ENCODE data around the gene DUS3L.

Gene DUS3L

DNA sequence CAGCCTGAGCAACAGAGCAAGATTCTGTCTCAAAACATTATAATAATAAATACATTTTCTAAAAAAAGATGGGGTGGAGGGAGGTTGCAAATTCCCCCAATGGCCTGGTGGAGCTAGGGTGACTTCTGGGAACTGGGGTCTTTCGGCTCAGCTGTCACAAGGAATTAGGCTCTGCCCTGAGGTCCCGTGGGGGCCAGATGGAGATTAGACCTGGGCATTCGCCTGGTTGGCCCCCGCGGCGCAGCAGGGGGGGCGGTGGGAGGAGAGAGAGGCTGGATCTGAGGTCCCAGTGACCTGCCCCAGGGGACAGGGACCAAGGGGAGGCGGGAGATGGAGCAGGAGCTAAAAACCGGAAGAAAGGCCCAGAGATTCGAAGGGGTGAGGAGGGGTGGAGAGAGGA lies 33.8 kb upstream of the DUS3L start:
- Histone ChIP-seq H3K27ac (no peak overlapping the region), H3K4me2 (no peak overlapping the region), H4K20me1 (peaks cover 0 to 2% (median 0%) of the 10 kb centered on the region in 11 experiments; a peak in 4 of 22 replicates), H3K27me3 (0 out of 22 replicates have a peak, but pooled peaks cover 0 to 8% (median 0%) of the 10 kb centered on the region in 11 experiments), H3K9ac (no peak overlapping the region), H3K36me3 (no peaks in the 10 kb centered on the region), H3K9me3 (replicated peaks in 1 of 11) (no peaks in the 10 kb centered on the region), H3K4me1 (peaks cover 24 to 33% (median 29%) of the 10 kb centered on the region in 10 experiments), H3K4me3 (no peak overlapping the region)
- TF ChIP-seq Cebpa-rat (IDR thresholded peaks at IDR 0.05): no peak

DNA sequence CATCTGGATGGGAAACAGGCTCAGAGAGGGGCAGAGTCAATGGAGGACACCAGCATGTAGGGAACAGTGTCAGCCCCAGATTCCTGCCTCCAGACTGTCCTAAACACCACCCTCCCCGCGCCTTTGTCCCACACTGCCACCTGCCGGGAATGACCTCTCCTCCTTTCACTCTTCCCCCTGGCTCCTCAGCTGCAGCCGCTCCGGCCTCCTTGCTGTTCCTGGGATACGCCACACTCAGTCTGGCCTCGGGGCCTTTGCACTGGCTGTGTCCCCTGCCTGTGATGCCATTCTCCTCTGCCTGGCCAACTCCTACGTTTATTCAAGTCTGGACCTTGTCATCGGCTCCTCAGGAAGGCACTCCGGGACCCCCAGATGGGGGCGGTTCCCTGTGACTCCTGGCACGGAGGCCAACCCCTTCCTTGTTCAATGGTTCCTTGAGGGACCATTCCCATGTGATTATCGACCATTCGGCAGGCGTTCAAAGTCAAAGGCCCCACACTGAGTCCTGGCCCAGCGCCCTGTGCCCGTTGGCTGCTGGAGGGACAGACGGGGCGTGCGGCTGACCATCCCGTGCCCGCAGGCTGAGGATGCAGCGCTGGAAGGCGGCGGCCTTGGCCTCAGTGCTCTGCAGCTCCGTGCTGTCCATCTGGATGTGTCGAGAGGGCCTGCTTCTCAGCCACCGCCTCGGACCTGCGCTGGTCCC lies 32.8 kb upstream of the DUS3L start:
- TF ChIP-seq Cebpa-rat (IDR thresholded peaks at IDR 0.05): no peak
- Histone ChIP-seq H3K36me3 (no peaks in the 10 kb centered on the region), H3K9ac (no peak overlapping the region), H3K4me3 (no peak overlapping the region), H3K27me3 (no peaks in the 10 kb centered on the region), H3K4me1 (peaks cover 13 to 23% (median 19%) of the 10 kb centered on the region in 10 experiments), H3K4me2 (no peak overlapping the region), H3K9me3 (replicated peaks in 1 of 11) (no peaks in the 10 kb centered on the region), H3K27ac (no peak overlapping the region), H4K20me1 (no peaks in the 10 kb centered on the region)

- Histone ChIP-seq H3K9me3 (replicated peaks in 1 of 11) (no peaks in the 10 kb centered on the region), H3K4me3 (no peak overlapping the region), H3K27ac (no peak overlapping the region), H3K4me2 (no peak overlapping the region), H3K27me3 (no peaks in the 10 kb centered on the region), H3K4me1 (peaks cover 8 to 23% (median 15%) of the 10 kb centered on the region in 10 experiments), H4K20me1 (no peaks in the 10 kb centered on the region), H3K36me3 (no peaks in the 10 kb centered on the region), H3K9ac (no peak overlapping the region)
- no peak for TF ChIP-seq Cebpa-rat (IDR thresholded peaks at IDR 0.05)
Observed at GRCh38 chr19:5822181-5822844, 31.4 kb upstream of the DUS3L start.

DNA sequence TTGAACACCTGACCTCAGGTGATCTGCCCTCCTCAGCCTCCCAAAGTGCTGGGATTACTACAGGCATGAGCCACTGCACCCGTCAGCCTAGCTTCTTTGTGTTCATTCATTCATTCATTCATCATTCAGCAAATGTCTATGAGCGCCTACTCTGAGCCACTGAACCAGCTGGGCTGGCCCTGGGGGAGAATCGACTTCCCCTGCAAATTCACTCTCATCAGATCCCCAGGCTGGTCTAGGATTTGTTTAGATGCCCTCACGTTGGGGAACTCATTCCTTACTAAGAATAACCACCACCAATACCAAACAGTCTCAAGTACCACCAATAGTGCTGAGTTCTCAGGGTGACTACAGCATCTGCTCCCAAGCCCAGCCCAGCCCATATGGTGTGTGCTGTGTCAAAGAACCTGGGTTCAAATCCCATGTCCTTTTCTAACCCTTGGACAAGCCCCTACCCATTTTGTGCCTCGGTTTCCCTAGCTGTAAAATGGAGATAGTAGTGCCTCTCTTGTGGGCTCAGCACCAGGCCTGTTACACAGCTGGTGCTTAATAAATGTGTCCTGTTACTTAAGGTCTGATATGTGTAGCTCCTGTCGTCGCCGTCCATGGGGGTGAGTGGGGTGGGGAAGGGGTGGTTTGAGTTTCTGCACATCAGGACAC lies 30.7 kb upstream of the DUS3L start:
- H3K9ac ChIP-seq: no peak overlapping the region
- no peaks in the 10 kb centered on the region for H3K27me3 ChIP-seq
- H3K4me1 ChIP-seq: peaks cover 2 to 16% (median 9%) of the 10 kb centered on the region in 10 experiments; a peak in 19 of 20 replicates
- H4K20me1 ChIP-seq: no peaks in the 10 kb centered on the region
- H3K9me3 ChIP-seq (replicated peaks in 1 of 11): no peaks in the 10 kb centered on the region
- TF ChIP-seq Cebpa-rat (IDR thresholded peaks at IDR 0.05): no peak
- no peaks in the 10 kb centered on the region for H3K36me3 ChIP-seq
- no peak overlapping the region for H3K4me2 ChIP-seq
- no peak overlapping the region for H3K27ac ChIP-seq
- no peak overlapping the region for H3K4me3 ChIP-seq

GRCh38 chr19:5820785-5821184 lies 29.8 kb upstream of the DUS3L start:
- Histone ChIP-seq H3K36me3 (no peaks in the 10 kb centered on the region), H3K4me3 (no peak overlapping the region), H3K27ac (no peak overlapping the region), H3K9ac (no peak overlapping the region), H4K20me1 (no peaks in the 10 kb centered on the region), H3K9me3 (replicated peaks in 1 of 11) (no peaks in the 10 kb centered on the region), H3K27me3 (no peaks in the 10 kb centered on the region), H3K4me1 (peaks cover 0 to 8% (median 3%) of the 10 kb centered on the region in 10 experiments; a peak in 5 of 20 replicates), H3K4me2 (no peak overlapping the region)
- no peak for TF ChIP-seq Cebpa-rat (IDR thresholded peaks at IDR 0.05)

DNA sequence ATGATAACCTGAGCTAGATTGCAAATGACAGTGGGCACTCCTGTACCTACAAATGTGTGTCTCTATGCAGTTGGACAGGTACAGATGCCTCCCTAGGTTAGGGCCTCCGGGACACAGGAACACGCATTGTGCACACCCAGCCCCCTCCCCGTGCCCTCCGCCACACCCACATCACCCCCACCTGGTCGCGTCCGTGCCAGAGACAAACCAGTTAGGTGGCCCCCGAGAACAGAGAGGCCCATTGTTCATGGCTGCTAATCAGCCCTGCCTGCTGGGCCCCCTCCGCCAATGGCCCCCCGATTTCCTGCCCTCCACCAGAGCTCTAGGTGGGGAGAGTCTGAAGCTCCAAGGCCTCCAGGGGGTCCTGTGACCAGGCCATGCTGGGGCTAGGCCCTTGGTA lies 27.6 kb upstream of the DUS3L start:
- H3K9ac ChIP-seq: no peak overlapping the region
- H3K27me3 ChIP-seq: no peaks in the 10 kb centered on the region
- no peak for TF ChIP-seq Cebpa-rat (IDR thresholded peaks at IDR 0.05)
- no peaks in the 10 kb centered on the region for H3K36me3 ChIP-seq
- H4K20me1 ChIP-seq: no peaks in the 10 kb centered on the region
- peaks cover 0 to 11% (median 3%) of the 10 kb centered on the region in 10 experiments; a peak in 5 of 20 replicates for H3K4me1 ChIP-seq
- H3K9me3 ChIP-seq (replicated peaks in 1 of 11): no peaks in the 10 kb centered on the region
- H3K27ac ChIP-seq: no peak overlapping the region
- no peak overlapping the region for H3K4me2 ChIP-seq
- H3K4me3 ChIP-seq: no peak overlapping the region

DNA sequence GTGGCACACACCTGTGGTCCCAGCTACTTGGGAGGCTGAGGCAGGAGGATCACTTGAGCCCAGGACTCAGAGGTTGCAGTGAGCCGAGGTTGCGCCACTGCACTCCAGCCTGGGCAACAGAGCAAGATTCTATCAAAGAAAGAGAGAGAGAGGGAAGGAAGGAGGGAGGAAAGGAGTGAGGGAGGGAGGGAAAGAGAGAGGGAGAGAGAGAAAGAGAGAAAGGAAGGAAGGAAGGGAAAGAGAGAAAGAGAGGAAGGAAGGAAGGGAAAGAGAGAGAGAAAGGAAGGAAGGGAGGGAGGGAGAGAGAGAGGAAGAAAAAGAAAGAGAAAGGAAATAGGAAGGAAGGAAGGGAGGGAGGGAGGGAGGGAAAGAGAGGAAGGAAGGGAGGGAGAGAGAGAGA lies 26.3 kb upstream of the DUS3L start:
- peaks cover 0 to 11% (median 3%) of the 10 kb centered on the region in 10 experiments; a peak in 5 of 20 replicates for H3K4me1 ChIP-seq
- TF ChIP-seq Cebpa-rat (IDR thresholded peaks at IDR 0.05): no peak
- H3K9me3 ChIP-seq (replicated peaks in 1 of 11): no peaks in the 10 kb centered on the region
- H4K20me1 ChIP-seq: no peaks in the 10 kb centered on the region
- no peak overlapping the region for H3K27ac ChIP-seq
- no peak overlapping the region for H3K4me2 ChIP-seq
- no peaks in the 10 kb centered on the region for H3K36me3 ChIP-seq
- H3K9ac ChIP-seq: no peak overlapping the region
- H3K4me3 ChIP-seq: no peak overlapping the region
- H3K27me3 ChIP-seq: no peaks in the 10 kb centered on the region

GRCh38 chr19:5814852-5815246 lies 23.9 kb upstream of the DUS3L start:
- Histone ChIP-seq H3K9ac (no peak overlapping the region), H3K27ac (no peak overlapping the region)
- no peak for TF ChIP-seq Cebpa-rat (IDR thresholded peaks at IDR 0.05)

DNA sequence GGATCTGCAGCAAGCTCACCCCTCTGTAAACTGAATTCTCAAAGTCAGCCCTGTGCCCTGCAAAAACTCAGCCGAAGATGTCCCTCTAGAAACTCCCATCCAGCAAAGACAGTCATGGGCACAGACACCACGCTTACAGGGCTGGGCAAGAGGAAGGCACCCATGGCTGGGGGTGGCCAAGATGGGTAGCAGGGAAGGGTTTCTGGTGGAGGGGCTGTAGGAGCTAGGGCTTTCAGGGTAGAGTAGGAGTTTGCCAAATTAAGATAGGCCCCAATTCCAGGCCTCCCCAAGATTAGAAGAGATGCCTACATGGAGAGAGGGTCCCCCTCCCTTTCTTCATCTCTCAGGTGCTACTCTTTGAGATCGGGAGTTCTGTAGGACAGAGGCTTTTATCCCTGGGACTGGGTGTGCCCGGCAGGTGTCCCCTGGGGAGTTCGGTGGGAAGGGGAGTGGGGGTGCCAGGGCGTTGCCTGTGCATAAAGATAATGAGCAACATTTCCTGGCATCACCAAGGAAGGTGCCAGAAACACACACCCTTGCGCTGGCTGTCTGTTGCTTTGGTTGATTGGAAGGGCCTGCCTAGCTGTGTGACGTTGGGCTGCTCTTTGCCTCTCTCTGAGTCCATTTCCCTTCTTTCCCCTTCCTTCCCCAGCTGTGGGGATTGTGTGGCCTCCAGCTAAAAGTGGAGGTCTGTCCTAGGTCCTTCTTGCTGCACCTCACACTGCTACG lies 23.3 kb upstream of the DUS3L start:
- no peak for TF ChIP-seq Cebpa-rat (IDR thresholded peaks at IDR 0.05)
- Histone ChIP-seq H3K36me3 (no peaks in the 10 kb centered on the region), H3K4me2 (no peak overlapping the region), H3K27ac (no peak overlapping the region), H3K4me3 (no peak overlapping the region), H3K27me3 (no peaks in the 10 kb centered on the region), H4K20me1 (no peaks in the 10 kb centered on the region), H3K9me3 (replicated peaks in 1 of 11) (no peaks in the 10 kb centered on the region), H3K4me1 (peaks cover 0 to 13% (median 4%) of the 10 kb centered on the region in 10 experiments; a peak in 10 of 20 replicates), H3K9ac (no peak overlapping the region)

More at GRCh38 chr19:5814852-5815246, 23.9 kb upstream of the DUS3L start:
- Histone ChIP-seq H3K4me1 (peaks cover 0 to 11% (median 3%) of the 10 kb centered on the region in 10 experiments; a peak in 5 of 20 replicates), H3K36me3 (no peaks in the 10 kb centered on the region), H3K4me2 (no peak overlapping the region), H3K9me3 (replicated peaks in 1 of 11) (no peaks in the 10 kb centered on the region), H3K4me3 (no peak overlapping the region), H3K27me3 (no peaks in the 10 kb centered on the region), H4K20me1 (no peaks in the 10 kb centered on the region)
